ACHN (cell line): Measurements from ENCODE around the gene TRAPPC2L.

ENCODE experiments used
- DNase-seq: peaks from one replicate; pipeline ENCODE4 v3.0.0-alpha.2; 2015
- in situ Hi-C: cut with HindIII; loops from 2 replicates; pipeline ENCODE4 v1.10.0; 2017; ENCODE audit warnings: low sequenced_read_pairs, low pct_ligation_motif_present, low pct_unique_long_range_greater_than_20kb

TRAPPC2L gene

GRCh38 chr16:88910284-88911135 lies 53.6 kb downstream of the TRAPPC2L start:
- DNase-seq = no peak
- in situ Hi-C loops = no loop called here

GRCh38 chr16:88911136-88911945 lies 54.4 kb downstream of the TRAPPC2L start:
- DNase-seq = no peak
- in situ Hi-C loops = no loop called here

DNA sequence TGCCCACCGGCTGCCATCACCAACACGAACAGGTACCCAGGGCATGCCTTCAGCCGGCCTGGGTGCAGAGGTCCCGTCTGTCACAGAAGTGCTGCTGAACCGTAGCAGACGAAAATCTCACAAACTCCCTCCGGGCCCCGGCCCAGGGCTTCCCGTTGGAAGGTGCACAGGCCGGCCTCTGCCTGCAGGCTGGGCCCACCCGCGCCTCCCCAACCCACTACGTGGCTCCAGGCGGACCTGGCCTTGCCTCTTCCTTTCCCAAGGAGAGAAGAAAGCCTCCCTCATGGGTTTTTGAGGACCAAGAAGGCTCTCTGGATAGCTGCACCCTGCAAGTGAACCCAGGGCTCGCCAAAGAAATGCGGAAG lies 55.0 kb downstream of the TRAPPC2L start:
- no peak for DNase-seq
- in situ Hi-C loops = no loop called here
